Right cardiac atrium (tissue), 5 donors: ENCODE measurements around the gene C1QTNF9B. TPM values are rescaled to one million over a fixed set of nuclear protein-coding genes. Genes with fewer than 3 reads are reported as not detected.

ENCODE experiments used
- ATAC-seq, 2 donors: fragments of 200-7000 bp; cut with Tn5 transposase; one replicate each; pipeline versions ENCODE4 v1.8.0 to v1.9.1; 2020; ENCODE audit warnings: moderate library complexity in 2 of 2, mild to moderate bottlenecking in 1 of 2
- DNase-seq, 3 donors: peaks; one replicate each; pipeline ENCODE4 v3.0.0-alpha.2; 2020
- H3K27ac ChIP-seq: one replicate; pipeline ENCODE4 v1.5.1; 2013; ENCODE audit warnings: mild to moderate bottlenecking, low read length, control low read depth, moderate library complexity
- H3K27me3 ChIP-seq: one replicate; pipeline ENCODE4 v1.6.1; 2013; ENCODE audit not compliant: control insufficient read depth, insufficient read depth
- H3K4me1 ChIP-seq: one replicate; pipeline ENCODE4 v1.6.1; 2013; ENCODE audit warnings: low read length; ENCODE audit not compliant: control insufficient read depth, insufficient read depth
- H3K4me3 ChIP-seq: one replicate; pipeline ENCODE4 v1.5.1; 2013; ENCODE audit warnings: low read length, control low read depth
- H3K9me3 ChIP-seq: one replicate; pipeline ENCODE4 v1.6.1; 2013; ENCODE audit warnings: low read length; ENCODE audit not compliant: control insufficient read depth
- WGBS: extraction: QIAGEN DNeasy Blood & Tissue Kit; methylation state at CpG from one replicate; pipeline ENCODE4 v1.1.7; 2013; 5-methylcytosine and 5-hydroxymethylcytosine counted together
- intact Hi-C, 4 donors: fragments of 100-400 bp; cut with DNase I; formaldehyde crosslinking; loops; one replicate each; pipeline versions ENCODE4 v1.11.0 to v1.14.0; 2022 to 2023
- polyA plus RNA-seq: library from polyadenylated mRNA; stranded (reverse); fragments of 200-250 nt; gene quantifications from one replicate; pipeline ENCODE4 v1.2.3, GENCODE V29; 2013
- total RNA-seq, 4 donors: library from RNA; stranded (reverse); fragmentation: NEBNext Ultra II Directional; extraction: Animal tissue kit (Norgen Biotek cat#: 25700); gene quantifications; one replicate each; pipeline ENCODE4 v1.2.1, GENCODE V29; 2021
- donor health status: healthy with polysubstance abuse.
- donor health status: DM: no; HTN: yes; CAD: no.
- donor health status: DM: no; HTN: no; CAD: no.
- donor health status: DM: no; HTN: yes; CAD: no; lungs with severe emphysema.
- donor health status: DM: yes; HTN: yes; CAD: no.

The C1QTNF9B gene
- total and polyA plus RNA-seq, 5 donors = 0.34 to 1.2 TPM; not detected in 3

GRCh38 chr13:23858546-23858945, 38.8 kb downstream of the C1QTNF9B start:
- H3K4me3 ChIP-seq = no peak overlapping the region
- peak in 1 of 2 donors; percentile 42 for ATAC-seq
- 66% methylated on average over 5 of the region's 5 CpGs for WGBS

GRCh38 chr13:23856008-23856750, 41.1 kb downstream of the C1QTNF9B start:
- Histone ChIP-seq H3K27me3 (no peaks in the 10 kb centered on the region), H3K27ac (no peak overlapping the region), H3K9me3 (no peaks in the 10 kb centered on the region), H3K4me3 (no peak overlapping the region), H3K4me1 (no peaks in the 10 kb centered on the region)
- DNase-seq (no peak), ATAC-seq (no peak)
- 77% methylated on average over 5 of the region's 5 CpGs for WGBS
- intact Hi-C loops = no loop called here

More at GRCh38 chr13:23858546-23858945, 38.8 kb downstream of the C1QTNF9B start:
- Histone ChIP-seq H3K27ac (no peak overlapping the region), H3K9me3 (no peaks in the 10 kb centered on the region), H3K4me1 (no peaks in the 10 kb centered on the region), H3K27me3 (no peaks in the 10 kb centered on the region)
- no peak for DNase-seq
- intact Hi-C loops = no loop called here

GRCh38 chr13:23855360-23855759, 41.9 kb downstream of the C1QTNF9B start:
- ATAC-seq = no peak
- no peaks in the 10 kb centered on the region for H3K27me3 ChIP-seq
- no peak for DNase-seq
- no peaks in the 10 kb centered on the region for H3K9me3 ChIP-seq
- H3K27ac ChIP-seq = no peak overlapping the region
- no peaks in the 10 kb centered on the region for H3K4me1 ChIP-seq
- 94% methylated on average over 3 of the region's 3 CpGs for WGBS
- intact Hi-C loops = no loop called here
- H3K4me3 ChIP-seq = no peak overlapping the region

DNA sequence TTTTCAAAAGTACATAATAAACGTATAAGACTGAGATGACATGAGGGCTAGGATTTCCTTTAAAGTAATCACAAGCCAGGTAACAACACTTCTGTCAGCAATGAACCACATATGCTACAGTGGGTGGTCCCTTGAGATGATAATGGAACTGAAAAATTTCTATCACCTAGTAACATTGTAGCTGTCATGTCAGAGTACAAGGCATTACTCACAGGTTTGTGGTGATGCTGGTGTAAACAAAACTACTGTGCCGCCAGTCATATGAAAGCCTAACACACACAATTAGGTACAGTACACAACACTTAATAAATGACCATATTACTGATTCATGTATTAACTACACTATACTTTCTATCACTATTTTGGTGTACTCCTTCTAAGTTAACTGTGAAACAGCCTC, 45.0 kb downstream of the C1QTNF9B start:
- 47% methylated on average over 2 of the region's 2 CpGs for WGBS
- no peak for ATAC-seq

DNA sequence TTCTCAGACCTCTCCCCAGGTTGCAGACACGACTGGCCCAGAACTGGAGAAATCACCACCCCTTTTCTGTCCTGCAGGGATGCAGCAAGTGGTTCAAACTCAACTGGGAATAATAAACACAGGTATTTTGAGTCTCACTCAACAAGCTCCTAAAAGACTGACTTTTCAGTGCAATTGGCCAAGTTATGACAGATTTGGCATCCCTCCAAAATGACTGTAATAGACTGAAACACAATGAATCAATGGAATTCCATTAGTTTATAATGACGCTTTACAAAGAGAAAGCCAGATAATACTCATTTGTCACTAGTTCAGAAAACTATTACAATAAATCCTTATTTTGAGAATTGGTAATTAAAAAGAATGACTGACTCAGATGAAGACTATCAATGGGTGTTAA, 46.2 kb downstream of the C1QTNF9B start:
- Histone ChIP-seq H3K27ac (no peak overlapping the region), H3K9me3 (no peaks in the 10 kb centered on the region), H3K4me3 (no peak overlapping the region), H3K4me1 (no peaks in the 10 kb centered on the region), H3K27me3 (no peaks in the 10 kb centered on the region)
- intact Hi-C loops = no loop called here
- ATAC-seq (no peak), DNase-seq (no peak)
- 72% methylated on average over 2 of the region's 2 CpGs for WGBS

More for the DNA sequence above, 45.0 kb downstream of the C1QTNF9B start:
- no peak for DNase-seq
- no peaks in the 10 kb centered on the region for H3K4me1 ChIP-seq
- no peaks in the 10 kb centered on the region for H3K9me3 ChIP-seq
- no peak overlapping the region for H3K4me3 ChIP-seq
- intact Hi-C loops = no loop called here
- H3K27me3 ChIP-seq = no peaks in the 10 kb centered on the region
- no peak overlapping the region for H3K27ac ChIP-seq

- DNase-seq (no peak), ATAC-seq (no peak)
- 68% methylated on average over 1 of the region's 1 CpG for WGBS
- Histone ChIP-seq H3K4me1 (no peaks in the 10 kb centered on the region), H3K27me3 (no peaks in the 10 kb centered on the region), H3K27ac (no peak overlapping the region), H3K9me3 (no peaks in the 10 kb centered on the region), H3K4me3 (no peak overlapping the region)
- intact Hi-C loops = no loop called here
These were observed 47.2 kb downstream of the C1QTNF9B start for GRCh38 chr13:23850134-23850533.

DNA sequence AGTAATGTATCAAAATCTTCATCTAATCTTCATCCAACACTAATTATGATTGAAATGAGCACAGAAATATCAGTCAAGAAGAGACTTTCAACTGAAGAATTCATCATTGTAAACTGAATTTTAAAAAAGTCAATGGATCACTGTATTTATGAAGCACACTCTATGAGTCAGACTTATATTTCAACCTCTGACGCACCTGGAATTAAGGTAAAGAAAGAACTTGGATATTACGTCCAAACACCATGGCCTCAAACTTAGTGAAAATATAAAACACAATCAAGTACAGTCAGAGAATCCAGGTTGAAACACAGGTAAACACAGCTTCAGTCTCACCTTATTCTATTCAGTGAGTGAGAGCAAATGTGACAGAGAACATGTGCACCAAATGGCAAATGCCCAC, 47.6 kb downstream of the C1QTNF9B start:
- no peaks in the 10 kb centered on the region for H3K27me3 ChIP-seq
- H3K4me1 ChIP-seq = no peaks in the 10 kb centered on the region
- no peaks in the 10 kb centered on the region for H3K9me3 ChIP-seq
- intact Hi-C loops = no loop called here
- no peak overlapping the region for H3K4me3 ChIP-seq
- ATAC-seq = no peak
- H3K27ac ChIP-seq = no peak overlapping the region
- WGBS = 95% methylated on average over 2 of the region's 2 CpGs
- DNase-seq = no peak

DNA sequence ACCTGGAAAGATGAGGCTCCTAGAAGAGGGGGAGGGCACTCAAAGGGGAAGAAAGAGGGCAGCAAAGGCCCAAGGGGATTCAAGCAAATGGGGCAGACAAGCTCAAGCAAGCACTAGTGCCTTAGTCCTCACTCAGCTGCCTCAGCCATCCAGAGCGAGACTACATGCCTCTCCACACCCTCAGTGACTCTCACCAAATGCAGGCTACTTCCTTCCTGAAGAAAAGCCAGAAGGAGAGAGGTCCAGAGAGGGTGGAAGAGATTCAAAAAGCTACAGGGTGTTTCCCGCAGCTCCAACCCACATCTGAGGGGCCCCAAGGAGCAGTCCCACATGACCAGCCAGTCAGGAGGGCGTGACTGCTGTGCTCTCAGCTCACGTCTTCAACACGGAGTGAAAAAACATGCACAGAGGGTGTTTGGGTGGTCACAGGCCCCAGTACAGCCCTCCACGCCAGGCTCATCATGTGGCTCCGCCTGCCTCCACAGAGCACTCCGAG, 48.6 kb downstream of the C1QTNF9B start:
- no peak for DNase-seq
- H3K4me1 ChIP-seq = no peaks in the 10 kb centered on the region
- H3K27ac ChIP-seq = no peak overlapping the region
- no peaks in the 10 kb centered on the region for H3K27me3 ChIP-seq
- 71% methylated on average over 8 of the region's 8 CpGs for WGBS
- no peak overlapping the region for H3K4me3 ChIP-seq
- peak in 1 of 2 donors; percentile 31 for ATAC-seq
- intact Hi-C loops = no loop called here
- no peaks in the 10 kb centered on the region for H3K9me3 ChIP-seq

DNA sequence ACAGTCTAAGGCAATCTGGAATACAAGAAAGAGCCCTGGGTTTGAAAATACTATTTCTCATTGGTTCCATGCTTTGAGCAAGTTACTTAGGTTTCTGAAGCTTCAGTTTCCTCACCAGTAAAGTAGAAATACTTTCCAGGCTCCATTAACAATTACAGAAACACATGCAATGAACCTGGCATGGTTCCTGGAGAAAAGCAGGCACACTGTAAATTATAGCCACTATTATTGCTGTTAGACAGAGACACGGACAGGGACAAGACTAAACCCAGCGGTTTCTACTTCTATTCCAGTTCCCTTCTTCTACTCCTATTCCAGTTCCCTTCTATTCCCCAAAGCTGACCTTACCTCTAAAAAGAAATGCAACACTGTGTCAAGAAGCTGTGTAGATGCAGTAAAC, 49.3 kb downstream of the C1QTNF9B start:
- Histone ChIP-seq H3K27me3 (no peaks in the 10 kb centered on the region), H3K27ac (no peak overlapping the region), H3K4me3 (no peak overlapping the region), H3K9me3 (no peaks in the 10 kb centered on the region), H3K4me1 (no peaks in the 10 kb centered on the region)
- ATAC-seq (no peak), DNase-seq (no peak)
- intact Hi-C loops = no loop called here
- WGBS = 91% methylated on average over 2 of the region's 2 CpGs

DNA sequence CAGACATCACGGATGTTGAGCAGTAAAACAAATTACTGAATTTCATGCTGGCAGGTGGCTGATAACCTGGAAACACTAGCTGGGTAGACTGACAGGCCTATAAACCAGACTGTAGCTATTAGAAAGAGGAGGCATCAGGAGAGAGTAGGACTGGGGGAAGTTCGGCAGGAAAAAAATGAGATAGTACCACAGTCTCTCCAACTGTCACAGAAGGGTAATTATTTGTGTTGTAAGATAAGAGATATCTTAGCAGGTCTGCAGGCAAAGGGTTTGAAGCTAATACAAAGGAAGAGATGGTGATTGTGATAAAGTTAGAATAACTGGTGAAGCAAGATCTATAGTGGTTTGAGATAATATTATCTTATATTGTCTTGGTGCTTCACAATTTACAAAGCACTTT, 49.8 kb downstream of the C1QTNF9B start:
- H3K9me3 ChIP-seq = no peaks in the 10 kb centered on the region
- H3K4me1 ChIP-seq = no peaks in the 10 kb centered on the region
- DNase-seq (no peak), ATAC-seq (no peak)
- H3K27me3 ChIP-seq = no peaks in the 10 kb centered on the region
- no peak overlapping the region for H3K27ac ChIP-seq
- 79% methylated on average over 2 of the region's 2 CpGs for WGBS
- no peak overlapping the region for H3K4me3 ChIP-seq
- intact Hi-C loops = no loop called here

GRCh38 chr13:23845105-23845725, 52.1 kb downstream of the C1QTNF9B start:
- Histone ChIP-seq H3K4me1 (no peaks in the 10 kb centered on the region), H3K27ac (no peak overlapping the region)
- intact Hi-C loops = no loop called here

More at GRCh38 chr13:23845105-23845725, 52.1 kb downstream of the C1QTNF9B start:
- Histone ChIP-seq H3K4me3 (no peak overlapping the region), H3K27me3 (no peaks in the 10 kb centered on the region), H3K9me3 (no peaks in the 10 kb centered on the region)
- ATAC-seq (no peak), DNase-seq (no peak)
- 84% methylated on average over 5 of the region's 5 CpGs for WGBS
